ENCODE measurements around the gene MRPS31.
"Not testable (repeated sequence)": the region's sequence is repeated elsewhere in the genome, so short reads cannot be mapped to it uniquely, and the experiment has no call there.

The MRPS31 gene

GRCh38 chr13:40789275-40790153 lies 18.5 kb upstream of the MRPS31 start, which contains the start of gene SLC25A15:
Gene SLC25A15 (plus strand): TSS chr13:40789611. CDS start chr13:40793227, 3,616 bp downstream.
- peak; percentile 52 to 71 for DNase-seq

DNA sequence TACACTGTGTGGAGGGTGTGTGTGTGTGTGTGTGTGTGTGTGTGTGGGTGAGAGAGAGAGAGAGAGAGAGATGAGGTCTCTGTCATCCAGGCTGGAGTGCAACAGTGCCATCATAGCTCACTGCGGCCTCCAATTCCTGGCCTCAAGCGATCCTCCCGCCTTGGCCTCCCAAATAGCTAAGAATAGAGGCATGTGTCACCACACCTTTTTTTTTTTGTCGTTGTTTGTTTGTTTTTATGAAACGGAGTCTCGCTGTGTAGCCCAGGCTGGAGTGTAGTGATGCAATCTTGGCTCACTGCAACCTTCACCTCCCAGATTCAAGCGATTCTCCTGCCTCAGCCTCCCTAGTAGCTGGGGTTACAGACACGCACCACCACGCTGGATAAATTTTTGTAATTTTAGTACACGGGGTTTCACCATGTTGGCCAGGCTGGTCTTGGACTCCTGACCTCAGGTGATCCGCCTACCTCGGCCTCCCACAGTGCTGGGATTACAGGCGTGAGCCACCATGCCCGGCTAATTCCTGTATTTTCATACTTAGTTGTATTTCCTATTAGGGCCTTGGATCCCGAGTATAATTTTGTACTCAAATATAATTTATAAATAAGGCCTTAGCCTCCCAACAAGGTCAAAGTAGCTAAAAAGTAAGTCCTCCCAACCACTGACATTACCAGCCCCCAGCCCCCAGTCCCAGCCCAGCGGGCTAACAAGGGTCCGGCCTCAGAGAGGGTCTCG lies 17.7 kb upstream of the MRPS31 start:
- DNase-seq = peak in 1 of 2 experiments; percentile 30

GRCh38 chr13:40787062-40787461 lies 16.1 kb upstream of the MRPS31 start:
- no peak for DNase-seq

DNA sequence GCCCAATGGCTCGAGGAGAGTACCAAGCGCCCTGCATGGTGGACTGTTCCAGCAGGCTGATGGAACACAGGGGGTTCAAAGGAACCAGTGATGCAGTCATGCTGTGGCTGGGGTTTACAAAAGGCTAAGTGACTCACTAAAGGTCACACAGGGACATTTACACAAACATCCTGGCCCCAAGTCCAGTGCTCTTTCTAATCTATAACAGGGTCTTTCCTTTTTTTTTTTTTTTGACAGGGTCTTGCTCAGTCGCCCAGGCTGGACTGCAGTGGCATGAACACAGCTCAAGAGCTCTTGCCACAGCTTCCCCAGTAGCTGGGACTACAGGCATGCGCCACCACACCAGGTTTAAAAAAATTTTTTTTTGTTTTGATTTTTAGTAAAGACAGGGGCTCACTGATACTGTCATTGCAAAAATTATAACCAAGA lies 15.6 kb upstream of the MRPS31 start:
- no peak for DNase-seq

- no peak for DNase-seq
Observed at GRCh38 chr13:40784540-40784939, 13.6 kb upstream of the MRPS31 start.

DNA sequence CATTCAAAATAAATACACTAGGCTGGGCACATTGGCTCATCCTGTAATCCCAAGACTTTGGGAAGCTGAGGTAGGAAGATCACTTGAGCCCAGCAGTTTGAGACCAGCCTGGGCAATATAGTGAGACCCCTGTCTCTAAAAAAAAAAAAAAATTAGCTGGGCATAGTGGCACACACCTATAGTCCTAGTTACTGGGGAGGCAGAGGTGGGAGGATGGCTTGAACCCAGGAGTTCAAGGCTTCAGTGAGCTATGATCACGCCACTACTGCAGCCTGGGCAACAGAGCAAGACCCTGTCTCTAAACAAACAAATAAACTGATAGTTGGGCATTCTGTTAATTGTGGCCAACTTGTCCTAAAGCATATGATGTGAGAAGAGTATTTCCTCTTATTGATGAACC lies 12.0 kb upstream of the MRPS31 start:
- DNase-seq = not testable (repeated sequence)

DNA sequence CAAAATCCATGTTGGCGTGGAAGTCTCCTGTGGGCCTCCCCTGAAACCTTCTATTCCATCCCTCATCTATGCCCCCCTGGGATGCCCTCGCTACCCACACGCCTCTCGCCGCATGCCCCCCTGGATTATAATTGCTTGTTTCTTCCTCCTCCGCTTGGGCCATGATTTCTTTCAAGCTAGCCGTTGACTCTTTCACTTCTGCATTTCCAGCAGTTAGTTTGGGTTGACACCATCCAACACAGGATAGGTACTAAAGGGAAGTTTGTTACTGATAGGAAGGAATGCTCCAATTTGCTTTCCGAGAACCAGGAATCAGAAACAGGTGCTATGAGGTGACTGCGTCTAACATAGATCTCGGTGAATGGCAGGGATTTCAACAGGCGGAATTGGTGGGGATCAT lies 10.7 kb upstream of the MRPS31 start:
- no peak for DNase-seq

GRCh38 chr13:40780822-40781401 lies 9.9 kb upstream of the MRPS31 start:
- DNase-seq = peak in 1 of 2 experiments; percentile 4

- DNase-seq = no peak
Observed at GRCh38 chr13:40779796-40780285, 8.9 kb upstream of the MRPS31 start.

- DNase-seq = no peak
Observed at GRCh38 chr13:40779049-40779448, 8.1 kb upstream of the MRPS31 start.

DNA sequence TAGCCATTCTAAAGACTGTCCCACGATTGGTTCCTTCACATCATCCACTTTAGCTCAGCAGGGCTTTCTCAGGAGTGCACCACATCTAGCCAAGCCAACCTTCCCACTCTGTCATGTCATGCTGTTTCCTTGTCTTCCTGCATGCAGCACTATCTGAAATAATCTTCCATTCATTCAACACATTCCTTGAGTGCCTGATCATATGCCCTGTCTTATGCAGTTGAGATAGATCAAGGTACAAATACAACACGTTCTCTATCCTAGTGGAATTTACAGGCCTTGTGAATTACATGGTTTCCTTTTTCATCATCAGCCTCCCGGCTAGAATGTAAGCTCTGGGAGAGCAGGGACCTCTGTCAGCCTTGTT lies 6.8 kb upstream of the MRPS31 start:
- DNase-seq = no peak

DNA sequence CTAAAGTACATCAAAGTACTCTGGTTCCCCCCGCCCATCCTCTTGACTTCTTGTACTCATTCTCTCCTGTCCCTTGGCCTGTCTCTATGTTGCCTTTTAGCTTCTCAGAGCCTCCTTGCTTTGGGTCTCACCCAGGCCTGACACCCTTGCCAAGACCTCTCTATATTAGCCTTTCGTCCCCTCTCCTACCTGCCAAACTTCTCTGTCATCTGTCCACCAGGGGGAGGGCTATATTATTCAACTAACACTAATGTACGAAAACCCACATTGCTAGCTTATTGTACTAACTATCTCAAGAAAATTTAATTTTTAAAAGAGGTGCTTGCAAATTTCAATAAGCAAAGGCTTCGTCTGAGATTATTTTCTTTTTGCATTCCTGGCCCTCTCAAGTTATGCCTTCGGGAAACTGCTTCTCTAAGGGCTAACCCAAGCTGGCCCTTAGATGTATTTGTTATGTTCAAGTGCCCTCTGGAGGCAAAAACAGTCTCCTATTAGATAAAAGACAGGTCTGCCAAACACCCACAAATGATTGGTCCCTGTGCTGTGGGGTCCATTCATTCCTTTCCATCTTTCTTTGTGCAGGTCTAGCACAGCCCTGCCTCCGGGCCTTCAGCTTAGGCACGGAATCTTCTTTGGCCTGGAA lies 6.3 kb upstream of the MRPS31 start:
- DNase-seq = peak; percentile 29 to 82

DNA sequence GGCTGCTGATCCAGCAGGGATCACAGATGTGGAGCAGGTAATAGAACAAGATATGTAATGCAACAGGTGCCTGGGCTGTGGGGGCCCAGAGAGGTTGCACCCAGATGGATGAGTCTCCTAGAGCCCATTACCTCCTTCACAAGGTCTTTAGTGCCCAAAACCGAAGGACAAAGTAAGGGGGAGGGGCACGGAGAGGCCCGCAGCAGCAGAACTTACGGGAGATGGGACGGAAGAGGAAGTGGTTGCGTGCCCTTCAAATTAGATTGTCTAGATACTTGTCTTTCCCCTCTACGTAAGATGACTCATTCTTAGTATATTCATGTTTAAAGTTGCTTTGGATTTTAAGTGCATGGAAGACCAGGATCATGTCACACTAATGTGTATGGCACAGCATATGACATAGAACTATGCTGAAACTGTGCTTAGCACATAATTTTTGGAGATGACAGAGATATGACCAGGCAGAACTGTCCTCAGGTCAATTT lies 5.7 kb upstream of the MRPS31 start:
- peak in 1 of 2 experiments; percentile 8 for DNase-seq

GRCh38 chr13:40776232-40776631 lies 5.2 kb upstream of the MRPS31 start:
- DNase-seq = no peak

GRCh38 chr13:40774672-40775071 lies 3.7 kb upstream of the MRPS31 start:
- no peak for DNase-seq

GRCh38 chr13:40772765-40773473 lies 1.9 kb upstream of the MRPS31 start:
- no peak for DNase-seq

DNA sequence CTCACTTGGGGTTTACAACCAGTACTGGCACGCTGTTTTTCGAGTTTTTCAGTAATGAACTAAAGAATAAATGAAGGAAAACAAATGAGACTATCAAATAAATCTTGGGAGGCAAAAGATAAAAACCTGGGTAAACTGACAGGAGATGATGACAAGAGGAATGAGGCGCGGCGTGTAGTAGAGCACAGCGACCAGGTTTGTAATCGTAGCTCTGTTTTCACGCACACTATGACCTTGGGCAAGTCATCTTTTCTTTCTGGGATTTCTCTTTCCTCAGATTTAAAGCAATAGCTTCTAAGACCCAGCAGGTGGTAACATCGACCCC lies 419 bp downstream of the MRPS31 start:
- no peak for DNase-seq

DNA sequence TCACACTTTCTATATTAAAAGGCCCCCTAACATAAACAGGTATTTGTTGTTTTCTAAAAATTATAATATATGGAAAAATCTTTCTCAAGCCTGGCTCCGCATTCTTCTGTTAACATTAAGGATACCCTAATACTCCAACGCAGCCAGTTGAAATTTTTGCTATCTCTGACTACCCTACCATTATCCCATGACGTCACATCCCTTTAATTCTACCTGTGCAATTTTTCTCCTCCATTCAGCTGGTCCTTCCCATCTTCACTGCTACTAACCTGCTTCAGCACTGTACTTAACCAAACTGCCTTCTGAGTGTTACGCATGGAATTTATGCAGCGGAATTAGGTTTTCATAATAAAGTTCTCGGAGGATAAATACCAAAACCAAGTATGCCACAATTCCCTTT lies 1.0 kb downstream of the MRPS31 start:
- DNase-seq = no peak

DNA sequence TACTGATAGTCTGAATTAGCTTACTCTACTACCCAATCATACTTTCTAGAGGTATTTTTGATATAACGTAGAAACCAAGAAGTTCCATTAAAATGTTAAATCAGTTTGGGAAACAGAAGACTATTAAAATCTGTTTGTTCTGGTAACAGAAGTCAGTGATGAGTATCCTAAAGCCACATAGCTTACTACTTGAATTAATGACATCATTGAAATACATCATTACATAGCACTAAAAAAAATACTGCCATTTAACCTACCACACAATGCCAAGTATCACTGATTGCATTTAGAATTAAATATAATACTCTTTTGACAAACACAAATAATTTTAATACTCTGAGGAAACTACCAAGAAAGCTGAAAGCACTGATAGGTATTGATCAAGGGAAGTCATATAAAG lies 5.4 kb downstream of the MRPS31 start:
- no peak for DNase-seq

- DNase-seq = no peak
Observed at GRCh38 chr13:40764587-40765403, 6.2 kb downstream of the MRPS31 start.

DNA sequence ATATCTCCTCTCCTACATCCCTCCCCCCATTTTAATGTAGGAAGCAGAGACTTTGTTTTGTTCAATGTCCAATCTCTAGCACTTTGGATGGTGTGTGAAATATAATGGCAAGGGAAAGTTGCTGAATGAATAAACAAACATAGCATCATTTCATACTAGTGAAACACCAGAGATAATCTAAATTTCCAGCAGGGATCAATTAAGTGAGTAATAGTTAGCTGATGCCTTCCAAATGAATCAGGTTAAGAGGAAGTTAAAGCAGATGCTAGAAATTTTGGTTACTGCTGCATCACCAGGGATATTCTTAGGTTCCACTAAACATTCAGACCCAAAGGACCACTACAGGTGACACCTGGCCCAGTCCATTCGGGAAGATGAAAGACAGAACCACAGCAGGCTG lies 8.1 kb downstream of the MRPS31 start:
- DNase-seq = no peak
